Colonic mucosa (tissue), 4 donors: Measurements from ENCODE around the gene SSTR5. TPM values are rescaled to one million over a fixed set of nuclear protein-coding genes. Genes with fewer than 3 reads are reported as not detected.

Source experiments
- DNase-seq: peaks from one replicate; pipeline ENCODE4 v3.0.0-alpha.2; 2020
- H3K27ac ChIP-seq: fragments of 200-600 bp; one replicate; pipeline ENCODE4 v1.8.0; 2021
- H3K27me3 ChIP-seq: fragments of 200-600 bp; one replicate; pipeline ENCODE4 v1.8.0; 2021
- H3K36me3 ChIP-seq: fragments of 200-600 bp; one replicate; pipeline ENCODE4 v1.8.0; 2021
- H3K4me1 ChIP-seq: fragments of 200-600 bp; one replicate; pipeline ENCODE4 v1.8.0; 2021; ENCODE audit warnings: mild to moderate bottlenecking
- H3K4me3 ChIP-seq: fragments of 200-600 bp; one replicate; pipeline ENCODE4 v1.8.0; 2021
- H3K9ac ChIP-seq, 2 donors: one replicate each; pipeline ENCODE4 v1.7.0; 2013; ENCODE audit warnings: control low read depth in 2 of 2, low read depth in 2 of 2, low read length in 2 of 2
- H3K9me3 ChIP-seq: fragments of 200-600 bp; one replicate; pipeline ENCODE4 v1.8.0; 2021
- CTCF ChIP-seq: fragments of 200-600 bp; IDR thresholded peaks from one replicate; pipeline ENCODE4 v1.8.0; 2022; ENCODE audit warnings: antibody characterized with exemption, mild to moderate bottlenecking
- intact Hi-C: fragments of 100-400 bp; cut with DNase I; formaldehyde crosslinking; loops from one replicate; pipeline ENCODE4 v1.14.1; 2022
- total RNA-seq, 2 donors: library from RNA; stranded (reverse); fragmentation: NEBNext Ultra II Directional in 1 of 2; extraction: Animal tissue kit (Norgen Biotek cat#: 25700) in 1 of 2; gene quantifications; one replicate each; pipeline ENCODE4 v1.2.1, GENCODE V29; 2021
- donor health status: healthy.
- donor health status: DM: no; HTN: no; CAD: no.
- donor health status: DM: no; HTN: no; CAD: no.

SSTR5 gene
- total RNA-seq, 2 donors from 2014 or later = 0.24 to 0.37 TPM

GRCh38 chr16:1101573-1102332 is 29.2 kb downstream of the SSTR5 start:
- no peak for TF ChIP-seq CTCF
- Histone ChIP-seq H3K36me3 (no peaks in the 10 kb centered on the region), H3K27me3 (peaks cover 23% of the 10 kb centered on the region), H3K4me3 (no peak overlapping the region), H3K9ac (no peak overlapping the region), H3K27ac (no peak overlapping the region), H3K4me1 (peaks cover 4% of the 10 kb centered on the region), H3K9me3 (no peaks in the 10 kb centered on the region)
- no peak for DNase-seq
- intact Hi-C loops = loop anchor here (2.0 kb wide), 1 partner anchor 45 kb away; no protein-coding TSS in a partner anchor

DNA sequence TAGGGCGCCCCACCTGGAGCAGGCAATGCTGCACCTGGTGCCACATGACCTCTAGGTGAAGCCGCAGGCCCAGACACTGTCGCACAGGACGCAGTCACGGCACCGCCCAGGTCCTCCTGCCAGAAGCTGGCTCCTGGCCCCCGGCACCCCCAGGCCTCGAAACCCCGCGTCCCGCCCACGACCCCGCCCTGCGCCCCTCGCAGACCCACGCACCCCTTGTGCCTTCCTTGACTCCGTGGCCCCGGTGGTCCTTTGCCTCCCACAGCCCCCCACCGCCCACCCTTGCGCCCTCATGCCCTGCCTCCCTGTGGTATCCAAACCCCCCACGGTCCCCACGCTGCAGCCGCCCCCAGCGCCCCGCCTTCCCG is 29.8 kb downstream of the SSTR5 start:
- peaks cover 4% of the 10 kb centered on the region for H3K4me1 ChIP-seq
- H3K27ac ChIP-seq = no peak overlapping the region
- H3K4me3 ChIP-seq = no peak overlapping the region
- peaks cover 20% of the 10 kb centered on the region for H3K27me3 ChIP-seq
- no peaks in the 10 kb centered on the region for H3K9me3 ChIP-seq
- no peaks in the 10 kb centered on the region for H3K36me3 ChIP-seq
- no peak overlapping the region for H3K9ac ChIP-seq
- DNase-seq = no peak
- TF ChIP-seq CTCF = no peak
- intact Hi-C loops = no loop called here

- no peaks in the 10 kb centered on the region for H3K36me3 ChIP-seq
- intact Hi-C loops = no loop called here
- H3K27me3 ChIP-seq = peaks cover 26% of the 10 kb centered on the region
- TF ChIP-seq CTCF = peak; percentile 50
- no peak overlapping the region for H3K9ac ChIP-seq
- DNase-seq = peak; percentile 52
- no peak overlapping the region for H3K27ac ChIP-seq
- H3K9me3 ChIP-seq = no peaks in the 10 kb centered on the region
- H3K4me1 ChIP-seq = peaks cover 4% of the 10 kb centered on the region
- H3K4me3 ChIP-seq = no peak overlapping the region
These were observed 30.5 kb downstream of the SSTR5 start for GRCh38 chr16:1102921-1103635.

DNA sequence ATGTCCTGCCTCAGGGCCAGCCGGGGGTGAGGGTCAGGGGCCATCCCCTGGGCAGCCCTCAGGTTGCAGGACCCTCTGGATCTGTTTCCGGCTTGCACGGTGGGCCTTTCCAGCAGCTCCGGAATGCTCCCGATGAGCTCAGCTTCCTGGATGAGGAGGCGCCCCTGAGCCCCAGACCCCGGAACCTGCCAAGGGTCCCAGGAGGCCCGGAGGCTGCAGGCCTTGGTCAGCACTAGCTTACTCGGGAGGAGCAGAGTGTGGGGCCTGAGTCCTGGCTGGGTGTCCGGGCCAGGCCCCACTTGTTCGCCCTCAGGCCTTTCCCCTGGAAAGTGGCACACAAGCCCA is 31.1 kb downstream of the SSTR5 start:
- no peaks in the 10 kb centered on the region for H3K36me3 ChIP-seq
- H3K27ac ChIP-seq = no peak overlapping the region
- TF ChIP-seq CTCF = no peak
- no peaks in the 10 kb centered on the region for H3K9me3 ChIP-seq
- DNase-seq = no peak
- intact Hi-C loops = no loop called here
- no peak overlapping the region for H3K9ac ChIP-seq
- no peak overlapping the region for H3K4me3 ChIP-seq
- peaks cover 31% of the 10 kb centered on the region for H3K27me3 ChIP-seq
- H3K4me1 ChIP-seq = peaks cover 4% of the 10 kb centered on the region

DNA sequence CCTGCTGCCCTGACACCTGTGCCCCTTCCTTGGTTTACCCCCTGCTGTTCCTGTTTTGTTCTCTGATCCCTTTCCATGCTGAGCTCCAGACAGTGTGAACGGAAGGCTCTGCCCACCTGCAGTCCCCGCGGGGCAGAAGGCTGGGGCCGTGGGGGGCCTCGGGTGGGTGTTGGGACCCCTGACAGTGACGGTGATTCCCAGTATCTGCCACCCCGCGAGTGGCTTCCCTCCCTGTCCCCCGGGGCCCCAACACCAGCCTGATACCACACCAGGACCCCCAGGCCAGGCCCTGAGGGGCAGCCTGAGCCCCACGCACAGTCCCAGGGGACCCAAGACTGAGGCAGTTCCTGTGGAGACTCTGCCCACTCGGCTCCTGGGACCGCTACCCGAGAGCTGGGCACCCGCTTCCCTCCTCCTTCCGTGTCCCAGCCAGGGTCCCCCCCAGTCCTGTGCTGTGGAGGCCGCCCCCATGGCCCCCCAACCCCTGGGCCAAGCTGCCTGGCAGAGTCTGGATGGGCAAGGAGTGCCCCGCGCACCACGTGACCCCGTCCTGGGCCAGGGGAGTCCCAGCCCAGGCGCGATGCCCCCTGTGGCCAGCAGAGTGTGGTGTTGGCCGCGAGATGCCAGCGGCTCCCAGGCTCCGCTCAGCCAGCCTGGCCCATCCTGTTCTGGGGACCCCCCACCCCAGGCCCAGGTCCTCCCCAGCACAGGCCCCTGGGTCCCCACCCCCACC is 33.5 kb downstream of the SSTR5 start:
- DNase-seq = peak; percentile 58
- peaks cover 41% of the 10 kb centered on the region for H3K27me3 ChIP-seq
- no peaks in the 10 kb centered on the region for H3K4me1 ChIP-seq
- intact Hi-C loops = no loop called here
- H3K9me3 ChIP-seq = no peaks in the 10 kb centered on the region
- H3K27ac ChIP-seq = no peak overlapping the region
- H3K4me3 ChIP-seq = no peak overlapping the region
- H3K9ac ChIP-seq = no peak overlapping the region
- H3K36me3 ChIP-seq = no peaks in the 10 kb centered on the region
- TF ChIP-seq CTCF = peak; percentile 67
